ENCODE measurements around the gene SLC26A3.

Gene SLC26A3

GRCh38 chr7:107846324-107846723, 43.3 kb upstream of the SLC26A3 start:
- no peak for TF ChIP-seq CREB1 (IDR thresholded peaks at IDR 0.05; ENCODE audit: low read depth)
- TF ChIP-seq FOXM1 (IDR thresholded peaks at IDR 0.05; ENCODE audit: borderline replicate concordance, low read depth), result no peak
- no peak for TF ChIP-seq RAD21 (IDR thresholded peaks at IDR 0.05; ENCODE audit: low read depth)
- TF ChIP-seq EP300 (IDR thresholded peaks at IDR 0.05; ENCODE audit: borderline replicate concordance), result no peak
- no peak for TF ChIP-seq MAX (IDR thresholded peaks at IDR 0.05)
- TF ChIP-seq TAF1 (IDR thresholded peaks at IDR 0.05; ENCODE audit: low read depth), result no peak
- TF ChIP-seq EGR1 (IDR thresholded peaks at IDR 0.05), result no peak
- no peak for TF ChIP-seq NFIC (IDR thresholded peaks at IDR 0.05)
- no peak for TF ChIP-seq YY1 (IDR thresholded peaks at IDR 0.05; ENCODE audit: low read depth)
- no peak for TF ChIP-seq CEBPB (IDR thresholded peaks at IDR 0.05)
- TF ChIP-seq TEAD4 (IDR thresholded peaks at IDR 0.05), result no peak
- no peak for TF ChIP-seq TCF12 (IDR thresholded peaks at IDR 0.05; ENCODE audit: low read depth)
- TF ChIP-seq ZBTB7A (IDR thresholded peaks at IDR 0.05; ENCODE audit: low read depth), result no peak
- no peak for TF ChIP-seq USF1 (IDR thresholded peaks at IDR 0.05)
- TF ChIP-seq REST (IDR thresholded peaks at IDR 0.05; ENCODE audit: low read depth), result no peak

GRCh38 chr7:107843184-107843583, 40.2 kb upstream of the SLC26A3 start:
- TF ChIP-seq EP300 (IDR thresholded peaks at IDR 0.05; ENCODE audit: borderline replicate concordance) (no peak), NFIC (IDR thresholded peaks at IDR 0.05) (no peak), YY1 (IDR thresholded peaks at IDR 0.05; ENCODE audit: low read depth) (no peak), TAF1 (IDR thresholded peaks at IDR 0.05; ENCODE audit: low read depth) (no peak), EGR1 (IDR thresholded peaks at IDR 0.05) (no peak), CEBPB (IDR thresholded peaks at IDR 0.05) (no peak)

GRCh38 chr7:107842213-107842612, 39.2 kb upstream of the SLC26A3 start:
- no peak for TF ChIP-seq CEBPB (IDR thresholded peaks at IDR 0.05)
- TF ChIP-seq NFIC (IDR thresholded peaks at IDR 0.05), result no peak
- no peak for TF ChIP-seq USF1 (IDR thresholded peaks at IDR 0.05)
- TF ChIP-seq YY1 (IDR thresholded peaks at IDR 0.05; ENCODE audit: low read depth), result no peak
- TF ChIP-seq RAD21 (IDR thresholded peaks at IDR 0.05; ENCODE audit: low read depth), result no peak
- TF ChIP-seq EP300 (IDR thresholded peaks at IDR 0.05; ENCODE audit: borderline replicate concordance), result no peak
- no peak for TF ChIP-seq MAX (IDR thresholded peaks at IDR 0.05)
- no peak for TF ChIP-seq TAF1 (IDR thresholded peaks at IDR 0.05; ENCODE audit: low read depth)
- TF ChIP-seq ZBTB7A (IDR thresholded peaks at IDR 0.05; ENCODE audit: low read depth), result no peak
- no peak for TF ChIP-seq REST (IDR thresholded peaks at IDR 0.05; ENCODE audit: low read depth)
- TF ChIP-seq TEAD4 (IDR thresholded peaks at IDR 0.05), result no peak
- no peak for TF ChIP-seq FOXM1 (IDR thresholded peaks at IDR 0.05; ENCODE audit: borderline replicate concordance, low read depth)
- TF ChIP-seq CREB1 (IDR thresholded peaks at IDR 0.05; ENCODE audit: low read depth), result no peak
- no peak for TF ChIP-seq TCF12 (IDR thresholded peaks at IDR 0.05; ENCODE audit: low read depth)

- no peak for TF ChIP-seq FOXM1 (IDR thresholded peaks at IDR 0.05; ENCODE audit: borderline replicate concordance, low read depth)
- no peak for TF ChIP-seq EP300 (IDR thresholded peaks at IDR 0.05; ENCODE audit: borderline replicate concordance)
- no peak for TF ChIP-seq NFIC (IDR thresholded peaks at IDR 0.05)
- TF ChIP-seq RAD21 (IDR thresholded peaks at IDR 0.05; ENCODE audit: low read depth), result no peak
- no peak for TF ChIP-seq TCF12 (IDR thresholded peaks at IDR 0.05; ENCODE audit: low read depth)
- no peak for TF ChIP-seq CEBPB (IDR thresholded peaks at IDR 0.05)
- no peak for TF ChIP-seq EGR1 (IDR thresholded peaks at IDR 0.05)
Measured at GRCh38 chr7:107838816-107839565, 36.0 kb upstream of the SLC26A3 start.

GRCh38 chr7:107838024-107838601, 35.1 kb upstream of the SLC26A3 start:
- TF ChIP-seq YY1 (IDR thresholded peaks at IDR 0.05; ENCODE audit: low read depth) (no peak), CREB1 (IDR thresholded peaks at IDR 0.05; ENCODE audit: low read depth) (no peak), FOXM1 (IDR thresholded peaks at IDR 0.05; ENCODE audit: borderline replicate concordance, low read depth) (no peak), ZBTB7A (IDR thresholded peaks at IDR 0.05; ENCODE audit: low read depth) (no peak), REST (IDR thresholded peaks at IDR 0.05; ENCODE audit: low read depth) (no peak), TCF12 (IDR thresholded peaks at IDR 0.05; ENCODE audit: low read depth) (no peak), MAX (IDR thresholded peaks at IDR 0.05) (no peak), NFIC (IDR thresholded peaks at IDR 0.05) (no peak), CEBPB (IDR thresholded peaks at IDR 0.05) (no peak), USF1 (IDR thresholded peaks at IDR 0.05) (no peak), EP300 (IDR thresholded peaks at IDR 0.05; ENCODE audit: borderline replicate concordance) (no peak)
